ENCODE data around the gene POLR3E.
A peak's percentile ranks its signal among the peaks of the same experiment; 100 is the strongest.

Gene POLR3E

DNA sequence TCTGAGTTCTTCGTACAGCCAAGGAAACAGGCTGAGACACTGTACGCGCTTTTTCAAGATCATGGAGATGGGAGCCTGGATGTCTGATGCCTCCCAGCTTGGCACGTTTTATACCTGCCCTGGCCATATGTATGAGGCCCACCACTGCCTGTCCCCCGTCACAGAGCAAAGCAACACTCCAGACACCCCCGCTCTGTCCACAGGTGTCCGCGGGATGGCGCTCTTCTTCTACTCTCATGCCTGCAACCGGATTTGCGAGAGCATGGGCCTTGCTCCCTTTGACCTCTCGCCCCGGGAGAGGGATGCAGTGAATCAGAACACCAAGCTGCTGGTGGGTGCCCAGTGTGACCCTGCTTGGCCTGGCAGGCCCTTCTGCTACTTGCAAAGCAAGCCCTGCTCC lies 39.8 kb upstream of the POLR3E start:
- Histone ChIP-seq H3K27me3 (ENCODE audit: insufficient read depth, low read depth, severe bottlenecking) (no peaks in the 10 kb centered on the region), H3K27ac (no peak overlapping the region), H3K36me3 (peaks cover 99% of the 10 kb centered on the region), H3K4me3 (ENCODE audit: low read depth, low read length) (no peak overlapping the region), H3K9me3 (ENCODE audit: severe bottlenecking) (no peaks in the 10 kb centered on the region)
- peak; percentile 27 for DNase-seq
- TF ChIP-seq CTCF (IDR thresholded peaks at IDR 0.05; ENCODE audit: low read depth, low read length) = no peak

DNA sequence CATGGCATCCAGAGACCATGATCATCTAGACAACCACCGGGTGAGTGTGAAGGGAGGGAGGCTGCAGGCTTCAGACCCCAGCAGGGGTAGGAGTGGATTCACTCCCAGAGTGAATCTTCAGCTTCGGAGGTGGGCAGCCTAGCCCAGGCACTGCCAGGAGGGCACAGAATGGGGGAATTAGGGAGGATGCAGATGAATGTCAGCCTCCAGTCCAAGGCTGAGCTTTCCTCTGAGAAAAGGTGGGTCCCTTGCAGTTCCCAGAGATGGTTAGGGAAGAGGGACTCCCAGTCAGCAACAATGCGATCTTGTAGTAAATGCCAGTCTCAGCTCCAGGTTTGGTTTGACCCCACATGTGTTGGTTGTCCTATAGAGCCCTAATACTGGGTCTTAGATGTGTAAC lies 36.7 kb upstream of the POLR3E start:
- Histone ChIP-seq H3K9me3 (ENCODE audit: severe bottlenecking) (no peaks in the 10 kb centered on the region), H3K27ac (no peak overlapping the region), H3K36me3 (peaks cover 86% of the 10 kb centered on the region), H3K27me3 (ENCODE audit: insufficient read depth, low read depth, severe bottlenecking) (no peaks in the 10 kb centered on the region), H3K4me3 (ENCODE audit: low read depth, low read length) (no peak overlapping the region)
- TF ChIP-seq CTCF (IDR thresholded peaks at IDR 0.05; ENCODE audit: low read depth, low read length) = no peak
- DNase-seq = no peak

DNA sequence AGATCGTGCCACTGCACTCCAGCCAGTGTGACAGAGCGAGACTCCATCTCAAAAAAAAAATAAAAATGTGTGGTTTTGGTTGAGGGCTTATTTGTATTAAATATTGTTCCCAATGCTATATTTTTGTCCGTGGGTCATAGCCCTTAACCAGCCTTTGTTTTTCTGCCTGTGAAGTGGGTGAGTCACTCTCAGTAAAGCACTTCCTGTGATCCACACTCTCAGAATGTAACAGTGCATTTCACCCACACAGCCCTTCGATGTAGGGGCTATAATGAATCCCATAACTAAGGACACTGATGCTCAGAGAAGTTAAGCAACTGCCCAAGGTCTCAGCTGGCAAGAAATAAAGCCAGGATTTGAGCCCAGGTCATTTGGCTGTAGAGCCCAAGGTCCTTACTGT lies 34.7 kb upstream of the POLR3E start:
- Histone ChIP-seq H3K27me3 (ENCODE audit: insufficient read depth, low read depth, severe bottlenecking) (no peaks in the 10 kb centered on the region), H3K27ac (0 out of 2 replicates have a peak overlapping the region, but pooled peaks have one; percentile 21)
- no peak for TF ChIP-seq CTCF (IDR thresholded peaks at IDR 0.05; ENCODE audit: low read depth, low read length)

DNA sequence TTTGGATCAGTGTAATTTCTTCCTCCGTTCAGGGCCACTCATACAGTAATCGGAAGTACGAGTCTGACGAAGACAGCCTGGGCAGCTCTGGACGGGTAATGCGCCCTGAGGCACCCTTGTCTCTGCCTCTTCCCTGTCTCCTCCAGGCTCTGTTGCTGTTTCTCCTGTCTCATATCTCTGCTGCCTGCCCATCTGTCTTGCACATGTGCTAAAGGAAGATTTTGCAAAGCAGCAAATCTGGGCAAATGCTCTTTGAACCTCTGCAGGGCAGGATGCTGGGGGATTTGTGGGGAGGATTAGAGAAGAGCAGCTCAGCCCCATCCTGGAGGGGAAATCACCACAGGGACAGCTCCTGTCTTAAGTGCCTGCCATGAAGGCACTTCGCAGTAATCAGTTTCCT lies 32.4 kb upstream of the POLR3E start:
- Histone ChIP-seq H3K9me3 (ENCODE audit: severe bottlenecking) (no peaks in the 10 kb centered on the region), H3K27ac (peak overlapping the region; percentile 76), H3K4me3 (ENCODE audit: low read depth, low read length) (no peak overlapping the region; the same call in 1 of the 2 replicates), H3K27me3 (ENCODE audit: insufficient read depth, low read depth, severe bottlenecking) (no peaks in the 10 kb centered on the region), H3K36me3 (peaks cover 87% of the 10 kb centered on the region)
- TF ChIP-seq CTCF (IDR thresholded peaks at IDR 0.05; ENCODE audit: low read depth, low read length) = no peak
- peak; percentile 94 for DNase-seq

More for the DNA sequence above, 34.7 kb upstream of the POLR3E start:
- Histone ChIP-seq H3K9me3 (ENCODE audit: severe bottlenecking) (no peaks in the 10 kb centered on the region), H3K36me3 (peaks cover 86% of the 10 kb centered on the region), H3K4me3 (ENCODE audit: low read depth, low read length) (no peak overlapping the region)
- no peak for DNase-seq

GRCh38 chr16:22265351-22265750 lies 31.9 kb upstream of the POLR3E start:
- H3K4me3 ChIP-seq (ENCODE audit: low read depth, low read length) = no peak overlapping the region
- H3K27me3 ChIP-seq (ENCODE audit: insufficient read depth, low read depth, severe bottlenecking) = no peaks in the 10 kb centered on the region
- peaks cover 87% of the 10 kb centered on the region for H3K36me3 ChIP-seq
- peak overlapping the region; percentile 75 for H3K27ac ChIP-seq
- no peak for TF ChIP-seq CTCF (IDR thresholded peaks at IDR 0.05; ENCODE audit: low read depth, low read length)
- no peak for DNase-seq
- no peaks in the 10 kb centered on the region for H3K9me3 ChIP-seq (ENCODE audit: severe bottlenecking)

GRCh38 chr16:22266546-22266945 lies 30.7 kb upstream of the POLR3E start:
- H3K9me3 ChIP-seq (ENCODE audit: severe bottlenecking) = no peaks in the 10 kb centered on the region
- DNase-seq = no peak
- peak overlapping the region; percentile 26 for H3K27ac ChIP-seq
- peaks cover 85% of the 10 kb centered on the region for H3K36me3 ChIP-seq
- TF ChIP-seq CTCF (IDR thresholded peaks at IDR 0.05; ENCODE audit: low read depth, low read length) = no peak
- no peak overlapping the region for H3K4me3 ChIP-seq (ENCODE audit: low read depth, low read length)
- H3K27me3 ChIP-seq (ENCODE audit: insufficient read depth, low read depth, severe bottlenecking) = no peaks in the 10 kb centered on the region

All from WERI-Rb-1 (cell line).